ENCODE results near the gene CLIC3.
A peak's percentile ranks its signal among the peaks of the same experiment; 100 is the strongest.

The CLIC3 gene

GRCh38 chr9:136955943-136956335, 40.4 kb downstream of the CLIC3 start:
- no peak for DNase-seq
- intact Hi-C loops (cut with DNase I): no loop called here

GRCh38 chr9:136955202-136955942, 41.0 kb downstream of the CLIC3 start:
- no peak for DNase-seq

GRCh38 chr9:136954270-136955083, 41.9 kb downstream of the CLIC3 start:
- intact Hi-C loops (cut with DNase I): no loop called here
- DNase-seq: no peak

More at GRCh38 chr9:136955202-136955942, 41.0 kb downstream of the CLIC3 start:
- intact Hi-C loops (cut with DNase I): no loop called here

- intact Hi-C loops (cut with DNase I): no loop called here
Observed at GRCh38 chr9:136953771-136954269, 42.5 kb downstream of the CLIC3 start.

GRCh38 chr9:136952876-136953770, 43.2 kb downstream of the CLIC3 start:
- no peak for DNase-seq

More at GRCh38 chr9:136953771-136954269, 42.5 kb downstream of the CLIC3 start:
- DNase-seq: peak in 1 of 10 donors; percentile 37

GRCh38 chr9:136952321-136952850, 44.0 kb downstream of the CLIC3 start:
- peak in 3 of 10 donors; percentile 41 to 75 (median 59) for DNase-seq
- intact Hi-C loops (cut with DNase I): no loop called here

More at GRCh38 chr9:136952876-136953770, 43.2 kb downstream of the CLIC3 start:
- intact Hi-C loops (cut with DNase I): no loop called here

- peak in 2 of 10 donors; percentile 51 to 83 for DNase-seq
- intact Hi-C loops (cut with DNase I): no loop called here
Observed at GRCh38 chr9:136951541-136952320, 44.6 kb downstream of the CLIC3 start, which contains the start of gene LCN12. TSS of gene LCN12 (plus strand) at chr9:136952273. CDS start at chr9:136952328, 55 bp downstream.

GRCh38 chr9:136950656-136951276, 45.6 kb downstream of the CLIC3 start:
- no peak for DNase-seq
- intact Hi-C loops (cut with DNase I): no loop called here

GRCh38 chr9:136949817-136950655, 46.3 kb downstream of the CLIC3 start:
- intact Hi-C loops (cut with DNase I): loop anchor here (2.0 to 10.0 kb wide), 3 partner anchors 27 to 155 kb away; partner anchors contain the start of genes AJM1, CCDC183, PHPT1 and PTGDS
- DNase-seq: peak; percentile 97 to 100 (median 99)

- DNase-seq: no peak
- intact Hi-C loops (cut with DNase I): loop anchor here (2.0 to 10.0 kb wide), 3 partner anchors 27 to 155 kb away; partner anchors contain the start of genes AJM1, CCDC183, PHPT1 and PTGDS
Observed at GRCh38 chr9:136949239-136949816, 47.0 kb downstream of the CLIC3 start.

GRCh38 chr9:136947955-136948510, 48.3 kb downstream of the CLIC3 start:
- DNase-seq: peak in 9 of 10 donors; percentile 57 to 95 (median 74)
- intact Hi-C loops (cut with DNase I): loop anchor here (1.0 to 10.0 kb wide), 4 partner anchors 29 to 153 kb away; partner anchors contain the start of genes AJM1, CCDC183, PHPT1 and PTGDS

GRCh38 chr9:136947028-136947891, 49.1 kb downstream of the CLIC3 start:
- DNase-seq: peak in 4 of 10 donors; percentile 25 to 93 (median 50)
- intact Hi-C loops (cut with DNase I): loop anchor here (10.0 kb wide), 2 partner anchors 102 to 152 kb away; partner anchors contain the start of genes AJM1, CCDC183, PHPT1 and TMEM141

GRCh38 chr9:136946228-136947027, 49.9 kb downstream of the CLIC3 start:
- DNase-seq: no peak
- intact Hi-C loops (cut with DNase I): loop anchor here (10.0 kb wide), 2 partner anchors 102 to 152 kb away; partner anchors contain the start of genes AJM1, CCDC183, PHPT1 and TMEM141
